Measurements from ENCODE around the gene IL36A. TPM values are rescaled to one million over a fixed set of nuclear protein-coding genes. Genes with fewer than 3 reads are reported as not detected.

IL36A gene
- total RNA-seq, 1 donor from 2014 or later = not detected

DNA sequence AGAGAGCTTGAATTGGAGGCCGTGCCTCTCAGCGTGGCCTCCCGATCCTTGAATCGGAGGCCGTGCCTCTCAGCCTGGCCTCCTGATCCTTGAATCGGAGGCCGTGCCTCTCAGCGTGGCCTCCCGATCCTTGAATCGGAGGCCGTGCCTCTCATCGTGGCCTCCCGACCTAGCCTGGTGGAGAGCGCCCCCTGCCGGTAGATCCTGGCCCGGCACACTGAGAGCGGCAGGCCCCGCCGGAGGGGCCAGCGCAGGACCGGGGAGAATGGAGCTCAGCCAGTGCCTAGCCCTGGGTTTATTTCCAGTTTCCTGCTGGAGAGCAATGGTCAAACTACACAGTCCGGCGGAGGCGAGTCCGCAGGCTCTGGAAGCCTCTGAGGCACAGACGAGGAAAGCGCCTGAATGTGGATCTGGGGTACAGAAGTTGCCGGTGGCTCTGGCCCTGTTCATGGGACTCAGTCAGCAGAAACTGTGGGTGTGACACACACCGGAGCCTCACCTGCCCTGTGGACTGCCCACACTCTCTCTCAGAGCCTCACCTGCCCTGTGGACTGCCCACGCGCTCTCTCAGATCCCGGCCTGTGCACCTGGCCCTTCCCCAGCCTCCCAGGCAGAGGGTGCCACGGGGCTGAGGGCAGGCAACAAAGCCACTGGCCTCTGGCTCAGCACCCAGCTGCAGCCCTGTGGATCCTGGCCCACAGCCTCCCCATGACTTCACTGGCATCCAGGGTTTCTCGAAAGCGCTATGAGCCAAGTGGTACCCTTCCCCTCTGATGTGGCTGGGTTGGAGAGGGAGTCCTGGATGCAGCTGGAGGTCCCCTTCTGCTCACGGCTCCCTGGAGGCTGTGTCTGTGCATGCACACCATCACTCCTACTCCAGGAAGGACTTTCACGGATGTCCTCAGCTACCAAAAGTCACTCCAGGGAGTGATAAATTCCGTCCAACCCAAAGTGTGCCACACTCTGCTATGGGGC lies 45.9 kb downstream of the IL36A start:
- no peak for DNase-seq

DNA sequence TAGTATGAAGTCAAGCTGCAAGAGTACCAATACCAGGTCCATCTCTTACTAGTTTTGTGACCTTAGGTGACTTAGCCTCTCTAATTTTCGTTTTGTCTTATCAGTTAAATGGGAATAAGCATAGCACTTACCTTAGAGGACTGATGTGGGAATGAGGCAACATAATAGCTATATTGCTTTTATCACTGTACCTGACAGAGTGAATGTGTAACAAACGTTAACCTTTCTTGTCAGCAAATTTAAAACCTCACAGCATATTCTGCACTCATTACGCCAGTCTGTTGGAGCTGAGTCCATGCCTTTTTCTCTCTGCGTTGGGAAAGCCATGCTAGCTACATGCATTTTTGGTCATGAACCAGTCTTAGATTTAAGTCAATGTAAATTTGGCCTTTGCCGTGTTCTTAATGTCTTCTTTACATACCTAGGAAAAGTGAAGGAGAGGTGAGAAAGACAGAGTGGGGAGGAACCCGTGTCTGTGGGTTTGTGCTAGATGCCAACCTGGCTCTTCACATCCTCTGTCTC lies 47.2 kb downstream of the IL36A start, which contains the start of gene IL36B:
Gene IL36B, minus strand, starts transcription at position 472 of the 522 bp plus-strand sequence.
- DNase-seq = no peak

DNA sequence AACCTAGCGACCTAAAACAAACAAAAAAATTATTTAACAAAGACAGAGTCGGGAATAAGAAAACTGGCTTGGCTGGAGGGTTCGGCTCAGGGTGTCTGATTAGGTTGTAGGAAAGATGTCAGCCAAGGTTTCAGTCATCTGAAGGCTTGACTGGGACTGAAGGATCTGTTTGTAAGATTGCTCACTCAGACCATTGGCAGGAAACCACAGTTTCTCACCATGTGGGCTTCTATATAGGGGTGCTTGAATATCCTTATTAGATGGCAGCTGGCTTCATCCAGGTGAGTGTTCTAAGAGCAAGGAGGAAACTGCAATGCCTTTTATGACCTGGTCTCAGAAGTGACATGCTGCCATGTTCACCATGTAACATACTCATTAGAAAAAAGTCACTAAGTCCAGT lies 48.4 kb downstream of the IL36A start:
- DNase-seq = no peak

DNA sequence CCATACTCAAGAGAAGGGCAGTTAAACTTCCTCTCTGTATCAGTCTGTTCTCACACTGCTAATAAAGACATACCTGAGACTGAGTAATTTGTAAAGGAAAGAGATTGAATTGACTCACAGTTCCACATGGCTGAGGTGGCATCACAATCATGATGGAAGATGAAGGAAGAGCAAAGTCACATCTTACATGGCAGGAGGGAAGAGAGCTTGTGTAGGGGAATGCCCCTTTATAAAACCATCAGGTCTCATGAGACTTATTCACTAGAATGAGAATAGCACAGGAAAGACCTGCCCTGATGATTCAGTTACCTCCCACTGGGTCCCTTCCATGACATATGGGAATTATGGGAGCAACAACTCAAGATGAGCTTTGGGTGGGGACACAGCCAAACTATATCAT lies 48.8 kb downstream of the IL36A start:
- no peak for DNase-seq

DNA sequence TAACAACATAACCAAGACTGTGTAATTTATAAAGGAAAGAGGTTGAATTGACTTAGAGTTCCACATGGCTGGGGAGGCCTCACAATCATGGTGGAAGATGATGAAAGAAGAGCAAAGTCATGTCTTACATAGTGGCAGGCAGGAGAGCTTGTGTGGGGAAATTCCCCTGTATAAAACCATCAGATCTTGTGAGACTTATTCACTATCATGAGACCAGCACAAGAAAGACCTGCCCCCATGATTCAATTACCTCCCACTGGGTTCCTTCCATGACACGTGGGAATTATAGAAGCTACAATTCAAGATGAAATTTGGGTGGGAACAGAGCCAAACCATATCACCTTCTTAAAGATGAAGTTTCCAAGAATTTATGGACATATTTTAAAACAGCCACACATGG lies 51.3 kb downstream of the IL36A start:
- no peak for DNase-seq

DNA sequence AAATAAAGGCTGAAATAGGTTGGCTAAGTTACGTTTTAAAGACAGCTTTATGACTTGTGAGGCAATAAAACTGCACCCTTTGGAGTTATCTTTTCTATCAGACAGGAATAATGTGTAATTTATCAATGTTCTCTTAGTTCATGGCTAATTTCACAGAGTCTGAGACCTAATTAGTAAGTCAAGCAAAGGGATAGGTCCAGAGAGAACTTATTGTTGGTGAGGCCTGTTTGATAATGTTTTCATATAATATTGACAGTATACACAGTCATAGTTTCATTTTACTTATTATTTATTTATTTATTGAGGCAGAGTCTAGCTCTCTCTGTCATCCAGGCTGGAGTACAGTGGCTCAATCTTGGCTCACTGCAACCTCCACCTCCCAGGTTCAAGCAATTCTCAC lies 51.9 kb downstream of the IL36A start:
- DNase-seq = no peak

Small RNA genes lying within 50 kb of the gene (small RNA-seq; reads per million reads assigned to genes)
- not detected for gene HMGN2P23 (ENCODE audit: low replicate concordance)

Other genes with a start within 250 kb of the IL36A start
- gene CKAP2L, start 240.8 kb upstream of the IL36A start, total RNA-seq = 6.0 TPM
- gene IL1A, start 221.0 kb upstream of the IL36A start, total RNA-seq = 0.20 TPM
- 2.4 TPM for gene IL1B, start 168.7 kb upstream of the IL36A start, total RNA-seq
- 2.0 TPM for gene IL37, start 94.3 kb upstream of the IL36A start, total RNA-seq
- gene IL36G, start 27.5 kb upstream of the IL36A start, total RNA-seq = 4.4 TPM
- 0.20 TPM for gene IL36B, start 47.4 kb downstream of the IL36A start, total RNA-seq
- 10.9 TPM for gene IL36RN, start 53.7 kb downstream of the IL36A start, total RNA-seq
- gene IL1F10, start 62.5 kb downstream of the IL36A start, total RNA-seq = 2.7 TPM
- gene IL1RN, start 122.1 kb downstream of the IL36A start, total RNA-seq = 20.7 TPM
- gene PSD4, start 168.5 kb downstream of the IL36A start, total RNA-seq = 12.9 TPM

Measured in skin of body (tissue), 3 donors.